Activated T-cell treated with anti-CD3 and anti-CD28 coated beads, Interleukin-2, amount 50 U/mL, for 72 hours (primary cell): ENCODE data around the gene MADD. TPM values are rescaled to one million over a fixed set of nuclear protein-coding genes. Genes with fewer than 3 reads are reported as not detected.
"Not testable (repeated sequence)": the region's sequence is repeated elsewhere in the genome, so short reads cannot be mapped to it uniquely, and the experiment has no call there.

Experiments used
- ATAC-seq, 2 donors: fragments of 150-1000 bp; cut with Tn5 transposase; replicated peaks in 1 of 2; 2 replicates each; pipeline ENCODE4 v1.10.0; 2021; ENCODE audit warnings: moderate library complexity in 2 of 2, mild to moderate bottlenecking in 1 of 2
- DNase-seq, 2 donors: peaks; one replicate each; pipeline ENCODE4 v3.0.0; 2021 to 2022; ENCODE audit warnings: mixed read lengths in 1 of 2
- H3K27ac Mint-ChIP-seq: one replicate; pipeline ENCODE4 v1.8.0; 2022; ENCODE audit warnings: mild to moderate bottlenecking, moderate library complexity, mixed read lengths
- H3K27me3 Mint-ChIP-seq: one replicate; pipeline ENCODE4 v1.8.0; 2022; ENCODE audit warnings: low read depth, mixed read lengths
- H3K36me3 Mint-ChIP-seq, 2 donors: one replicate each; pipeline ENCODE4 v1.8.0; 2022; ENCODE audit warnings: mixed read lengths in 2 of 2, mild to moderate bottlenecking in 1 of 2; ENCODE audit not compliant: insufficient read depth in 2 of 2
- H3K4me1 Mint-ChIP-seq: one replicate; pipeline ENCODE4 v1.8.0; 2022; ENCODE audit warnings: low read depth, mixed read lengths
- H3K4me3 Mint-ChIP-seq, 2 donors: one replicate each; pipeline ENCODE4 v1.8.0; 2022; ENCODE audit warnings: mild to moderate bottlenecking in 2 of 2, mixed read lengths in 2 of 2, moderate library complexity in 2 of 2
- H3K9me3 Mint-ChIP-seq, 2 donors: one replicate each; pipeline ENCODE4 v1.8.0; 2022; ENCODE audit warnings: mixed read lengths in 2 of 2
- total RNA-seq, 2 donors: library from RNA; stranded (reverse); gene quantifications; one replicate each; pipeline ENCODE4 v1.2.3, GENCODE V29; 2022

MADD gene
- total RNA-seq, 2 donors from 2014 or later, result 68.6 to 73.5 TPM

GRCh38 chr11:47333886-47334443, 64.0 kb downstream of the MADD start:
- Mint-ChIP-seq H3K36me3 (no peaks in the 10 kb centered on the region), H3K9me3 (no peaks in the 10 kb centered on the region), H3K4me1 (no peaks in the 10 kb centered on the region), H3K27ac (no peak overlapping the region), H3K4me3 (no peak overlapping the region), H3K27me3 (no peaks in the 10 kb centered on the region)
- no peak for DNase-seq
- no peak for ATAC-seq

GRCh38 chr11:47334699-47335411, 64.9 kb downstream of the MADD start:
- H3K4me1 Mint-ChIP-seq, H3K4me3 Mint-ChIP-seq, H3K36me3 Mint-ChIP-seq, H3K9me3 Mint-ChIP-seq, H3K27me3 Mint-ChIP-seq, ATAC-seq, H3K27ac Mint-ChIP-seq, DNase-seq: not testable (repeated sequence)

- Mint-ChIP-seq H3K27ac (no peak overlapping the region), H3K36me3 (no peaks in the 10 kb centered on the region), H3K4me3 (no peak overlapping the region), H3K9me3 (no peaks in the 10 kb centered on the region), H3K27me3 (no peaks in the 10 kb centered on the region), H3K4me1 (no peaks in the 10 kb centered on the region)
- ATAC-seq (no peak), DNase-seq (no peak)
Measured at GRCh38 chr11:47335733-47336132, 65.8 kb downstream of the MADD start.

GRCh38 chr11:47336595-47336994, 66.7 kb downstream of the MADD start:
- ATAC-seq, result no peak
- DNase-seq, result no peak
- no peak overlapping the region for H3K27ac Mint-ChIP-seq

GRCh38 chr11:47337229-47337924, 67.4 kb downstream of the MADD start:
- ATAC-seq (no peak), DNase-seq (no peak)
- H3K4me1 Mint-ChIP-seq, result no peaks in the 10 kb centered on the region
- H3K36me3 Mint-ChIP-seq, result no peaks in the 10 kb centered on the region
- no peak overlapping the region for H3K4me3 Mint-ChIP-seq
- no peak overlapping the region for H3K27ac Mint-ChIP-seq
- no peaks in the 10 kb centered on the region for H3K27me3 Mint-ChIP-seq
- H3K9me3 Mint-ChIP-seq, result no peaks in the 10 kb centered on the region

More at GRCh38 chr11:47336595-47336994, 66.7 kb downstream of the MADD start:
- H3K9me3 Mint-ChIP-seq, result no peaks in the 10 kb centered on the region
- H3K36me3 Mint-ChIP-seq, result no peaks in the 10 kb centered on the region
- H3K4me3 Mint-ChIP-seq, result no peak overlapping the region
- no peaks in the 10 kb centered on the region for H3K4me1 Mint-ChIP-seq
- H3K27me3 Mint-ChIP-seq, result no peaks in the 10 kb centered on the region

GRCh38 chr11:47338396-47339241, 68.7 kb downstream of the MADD start:
- no peaks in the 10 kb centered on the region for H3K9me3 Mint-ChIP-seq
- DNase-seq (no peak), ATAC-seq (no peak)
- H3K36me3 Mint-ChIP-seq, result no peaks in the 10 kb centered on the region
- H3K27me3 Mint-ChIP-seq, result no peaks in the 10 kb centered on the region
- H3K4me1 Mint-ChIP-seq, result no peaks in the 10 kb centered on the region
- no peak overlapping the region for H3K27ac Mint-ChIP-seq
- H3K4me3 Mint-ChIP-seq, result no peak overlapping the region

GRCh38 chr11:47340010-47340409, 70.1 kb downstream of the MADD start:
- H3K4me3 Mint-ChIP-seq, result no peak overlapping the region
- no peaks in the 10 kb centered on the region for H3K36me3 Mint-ChIP-seq
- DNase-seq, result no peak
- ATAC-seq, result no peak
- no peaks in the 10 kb centered on the region for H3K27me3 Mint-ChIP-seq
- H3K9me3 Mint-ChIP-seq, result no peaks in the 10 kb centered on the region
- no peak overlapping the region for H3K27ac Mint-ChIP-seq
- no peaks in the 10 kb centered on the region for H3K4me1 Mint-ChIP-seq

GRCh38 chr11:47340980-47341775, 71.2 kb downstream of the MADD start:
- no peak overlapping the region for H3K27ac Mint-ChIP-seq
- H3K4me1 Mint-ChIP-seq, result no peaks in the 10 kb centered on the region
- no peak for ATAC-seq

GRCh38 chr11:47342036-47342803, 72.3 kb downstream of the MADD start:
- no peak for ATAC-seq
- Mint-ChIP-seq H3K9me3 (no peaks in the 10 kb centered on the region), H3K27me3 (no peaks in the 10 kb centered on the region), H3K4me3 (no peak overlapping the region), H3K36me3 (no peaks in the 10 kb centered on the region), H3K27ac (no peak overlapping the region), H3K4me1 (no peaks in the 10 kb centered on the region)
- DNase-seq, result no peak

More at GRCh38 chr11:47340980-47341775, 71.2 kb downstream of the MADD start:
- no peaks in the 10 kb centered on the region for H3K27me3 Mint-ChIP-seq
- H3K4me3 Mint-ChIP-seq, result no peak overlapping the region
- DNase-seq, result no peak
- no peaks in the 10 kb centered on the region for H3K36me3 Mint-ChIP-seq
- H3K9me3 Mint-ChIP-seq, result no peaks in the 10 kb centered on the region

- Mint-ChIP-seq H3K9me3 (no peaks in the 10 kb centered on the region), H3K36me3 (no peaks in the 10 kb centered on the region), H3K4me3 (no peak overlapping the region), H3K27ac (no peak overlapping the region), H3K27me3 (no peaks in the 10 kb centered on the region), H3K4me1 (no peaks in the 10 kb centered on the region)
- ATAC-seq, result no peak
- no peak for DNase-seq
Measured at GRCh38 chr11:47342854-47343253, 72.9 kb downstream of the MADD start.

DNA sequence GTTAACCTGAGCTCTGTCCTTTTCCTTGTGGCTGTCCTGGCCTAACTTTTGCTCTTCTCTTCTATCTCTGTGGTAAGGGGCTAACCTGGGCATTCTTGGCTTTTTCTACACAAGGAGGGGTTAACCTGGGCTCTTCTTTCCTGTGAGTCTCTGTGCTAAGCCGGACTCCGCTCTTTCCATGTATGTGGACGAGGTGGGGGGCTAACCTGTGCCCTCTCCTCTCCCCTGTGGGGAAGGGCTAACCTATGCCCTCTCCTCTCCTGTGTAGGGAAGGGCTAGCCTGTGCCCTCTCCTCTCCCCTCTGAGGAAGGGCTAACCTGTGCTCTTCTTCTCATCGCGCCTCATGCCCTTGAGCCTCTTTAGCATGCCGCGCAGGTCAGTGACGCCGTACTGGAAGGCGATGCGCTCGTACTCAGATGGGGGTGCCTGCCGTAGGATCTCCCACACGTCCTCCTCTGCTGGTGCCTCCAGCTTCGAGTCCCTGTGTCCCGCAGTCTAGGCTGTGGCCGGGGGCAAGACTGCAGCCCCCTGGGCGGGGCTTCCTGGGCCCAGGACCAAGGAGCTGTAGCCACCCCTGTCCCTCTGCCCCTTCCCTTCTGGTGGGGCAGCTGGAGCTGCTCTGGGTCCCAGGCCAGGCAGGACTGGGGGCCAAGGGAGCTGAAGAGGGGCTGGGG, 76.1 kb downstream of the MADD start:
- Mint-ChIP-seq H3K9me3 (no peaks in the 10 kb centered on the region), H3K27me3 (no peaks in the 10 kb centered on the region), H3K36me3 (no peaks in the 10 kb centered on the region), H3K4me3 (no peak overlapping the region), H3K27ac (no peak overlapping the region), H3K4me1 (no peaks in the 10 kb centered on the region)
- ATAC-seq (no peak), DNase-seq (no peak)
